Fibroblast of pulmonary artery (primary cell): Measurements from ENCODE around the gene FILIP1L.

ENCODE experiments used
- DNase-seq: peaks from one replicate; pipeline ENCODE4 v3.0.0-alpha.2; 2010; ENCODE audit warnings: low read depth
- H3K4me3 ChIP-seq: replicated peaks from 2 replicates; pipeline ENCODE4 v1.5.1; 2011; ENCODE audit warnings: low read depth, mild to moderate bottlenecking, control low read depth, low read length, moderate library complexity
- TF ChIP-seq, protein P1 (sequence below): IDR thresholded peaks from 2 replicates; pipeline ENCODE4 v1.5.1; 2011; ENCODE audit warnings: mild to moderate bottlenecking, control low read depth, low read length, inconsistent platforms; ENCODE audit errors: missing control alignments

FILIP1L gene

DNA sequence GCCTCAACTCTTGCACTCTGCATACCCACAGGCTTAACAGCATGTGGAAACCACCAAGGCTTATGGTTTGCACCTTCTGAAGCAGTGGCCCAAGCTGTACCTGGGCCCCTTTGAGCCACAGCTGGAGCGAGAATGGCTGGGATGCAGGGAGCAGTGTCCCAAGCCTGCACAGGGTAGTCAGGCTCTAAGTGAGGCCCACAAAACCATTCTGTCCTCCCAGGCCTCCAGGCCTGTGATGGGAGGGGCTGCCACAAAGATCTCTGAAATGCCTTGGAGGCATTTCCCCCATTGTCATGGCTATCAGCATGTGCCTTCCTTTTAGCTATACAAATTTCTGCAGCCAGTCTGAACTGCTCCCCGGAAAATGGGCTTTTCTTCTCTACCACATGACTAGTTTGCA lies 309.1 kb downstream of the FILIP1L start:
- no peak overlapping the region for H3K4me3 ChIP-seq
- DNase-seq = no peak
- TF ChIP-seq, protein P1, sequence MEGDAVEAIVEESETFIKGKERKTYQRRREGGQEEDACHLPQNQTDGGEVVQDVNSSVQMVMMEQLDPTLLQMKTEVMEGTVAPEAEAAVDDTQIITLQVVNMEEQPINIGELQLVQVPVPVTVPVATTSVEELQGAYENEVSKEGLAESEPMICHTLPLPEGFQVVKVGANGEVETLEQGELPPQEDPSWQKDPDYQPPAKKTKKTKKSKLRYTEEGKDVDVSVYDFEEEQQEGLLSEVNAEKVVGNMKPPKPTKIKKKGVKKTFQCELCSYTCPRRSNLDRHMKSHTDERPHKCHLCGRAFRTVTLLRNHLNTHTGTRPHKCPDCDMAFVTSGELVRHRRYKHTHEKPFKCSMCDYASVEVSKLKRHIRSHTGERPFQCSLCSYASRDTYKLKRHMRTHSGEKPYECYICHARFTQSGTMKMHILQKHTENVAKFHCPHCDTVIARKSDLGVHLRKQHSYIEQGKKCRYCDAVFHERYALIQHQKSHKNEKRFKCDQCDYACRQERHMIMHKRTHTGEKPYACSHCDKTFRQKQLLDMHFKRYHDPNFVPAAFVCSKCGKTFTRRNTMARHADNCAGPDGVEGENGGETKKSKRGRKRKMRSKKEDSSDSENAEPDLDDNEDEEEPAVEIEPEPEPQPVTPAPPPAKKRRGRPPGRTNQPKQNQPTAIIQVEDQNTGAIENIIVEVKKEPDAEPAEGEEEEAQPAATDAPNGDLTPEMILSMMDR = no peak

DNA sequence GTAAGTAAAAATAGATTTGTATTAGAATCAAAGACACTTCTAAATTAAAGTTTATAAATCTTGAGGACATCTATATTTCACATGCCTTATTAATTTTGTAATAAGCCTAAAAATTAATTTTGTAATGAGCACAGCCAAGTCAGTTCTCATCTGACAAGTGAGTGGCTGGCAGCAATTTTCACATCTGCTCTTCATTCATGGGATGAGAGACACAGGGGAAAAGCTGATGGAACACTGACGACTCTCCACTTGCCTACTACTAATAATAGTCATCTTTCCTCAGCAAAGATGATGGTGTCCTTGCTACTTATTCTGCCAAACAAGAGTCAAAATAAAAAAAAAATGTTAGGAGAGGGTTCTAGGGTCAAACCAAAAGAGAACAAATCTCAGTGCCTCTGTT lies 311.0 kb downstream of the FILIP1L start:
- TF ChIP-seq, protein P1 = no peak
- DNase-seq = no peak
- H3K4me3 ChIP-seq = no peak overlapping the region

DNA sequence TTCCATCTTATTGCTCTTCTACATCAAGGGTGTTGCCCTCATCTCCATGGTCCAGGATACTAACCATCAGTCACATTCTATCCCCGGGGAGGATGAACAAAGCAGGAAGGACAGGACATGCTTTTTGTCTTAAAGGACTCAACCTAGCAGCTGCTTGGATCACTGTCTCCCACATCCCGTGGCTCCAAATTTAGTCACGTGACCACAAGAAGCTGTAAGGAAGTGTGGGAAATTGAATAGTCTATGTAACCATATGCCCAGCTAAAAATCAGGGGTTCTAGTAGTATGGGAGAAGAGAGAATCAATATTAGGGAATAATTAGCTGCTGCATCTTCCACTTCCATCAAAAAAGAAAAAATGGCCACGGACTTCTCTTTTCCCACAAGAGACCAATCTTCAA lies 314.9 kb downstream of the FILIP1L start:
- TF ChIP-seq, protein P1 = no peak
- no peak for DNase-seq
- no peak overlapping the region for H3K4me3 ChIP-seq

DNA sequence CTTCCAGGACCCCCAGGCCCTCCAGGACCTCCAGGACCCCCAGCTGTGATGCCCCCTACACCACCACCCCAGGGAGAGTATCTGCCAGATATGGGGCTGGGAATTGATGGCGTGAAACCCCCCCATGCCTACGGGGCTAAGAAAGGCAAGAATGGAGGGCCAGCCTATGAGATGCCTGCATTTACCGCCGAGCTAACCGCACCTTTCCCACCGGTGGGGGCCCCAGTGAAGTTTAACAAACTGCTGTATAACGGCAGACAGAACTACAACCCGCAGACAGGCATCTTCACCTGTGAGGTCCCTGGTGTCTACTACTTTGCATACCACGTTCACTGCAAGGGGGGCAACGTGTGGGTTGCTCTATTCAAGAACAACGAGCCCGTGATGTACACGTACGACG lies 318.7 kb downstream of the FILIP1L start:
- no peak for DNase-seq
- no peak overlapping the region for H3K4me3 ChIP-seq
- TF ChIP-seq, protein P1 = no peak

DNA sequence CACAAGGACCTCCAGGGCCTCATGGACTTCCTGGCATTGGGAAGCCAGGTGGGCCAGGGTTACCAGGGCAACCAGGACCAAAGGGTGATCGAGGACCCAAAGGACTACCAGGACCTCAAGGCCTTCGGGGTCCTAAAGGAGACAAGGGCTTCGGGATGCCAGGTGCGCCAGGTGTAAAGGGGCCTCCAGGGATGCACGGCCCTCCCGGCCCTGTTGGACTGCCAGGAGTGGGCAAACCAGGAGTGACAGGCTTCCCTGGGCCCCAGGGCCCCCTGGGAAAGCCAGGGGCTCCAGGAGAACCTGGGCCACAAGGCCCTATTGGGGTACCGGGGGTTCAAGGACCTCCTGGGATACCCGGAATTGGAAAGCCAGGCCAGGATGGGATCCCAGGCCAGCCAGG lies 319.8 kb downstream of the FILIP1L start:
- TF ChIP-seq, protein P1 = no peak
- no peak for DNase-seq
- no peak overlapping the region for H3K4me3 ChIP-seq

DNA sequence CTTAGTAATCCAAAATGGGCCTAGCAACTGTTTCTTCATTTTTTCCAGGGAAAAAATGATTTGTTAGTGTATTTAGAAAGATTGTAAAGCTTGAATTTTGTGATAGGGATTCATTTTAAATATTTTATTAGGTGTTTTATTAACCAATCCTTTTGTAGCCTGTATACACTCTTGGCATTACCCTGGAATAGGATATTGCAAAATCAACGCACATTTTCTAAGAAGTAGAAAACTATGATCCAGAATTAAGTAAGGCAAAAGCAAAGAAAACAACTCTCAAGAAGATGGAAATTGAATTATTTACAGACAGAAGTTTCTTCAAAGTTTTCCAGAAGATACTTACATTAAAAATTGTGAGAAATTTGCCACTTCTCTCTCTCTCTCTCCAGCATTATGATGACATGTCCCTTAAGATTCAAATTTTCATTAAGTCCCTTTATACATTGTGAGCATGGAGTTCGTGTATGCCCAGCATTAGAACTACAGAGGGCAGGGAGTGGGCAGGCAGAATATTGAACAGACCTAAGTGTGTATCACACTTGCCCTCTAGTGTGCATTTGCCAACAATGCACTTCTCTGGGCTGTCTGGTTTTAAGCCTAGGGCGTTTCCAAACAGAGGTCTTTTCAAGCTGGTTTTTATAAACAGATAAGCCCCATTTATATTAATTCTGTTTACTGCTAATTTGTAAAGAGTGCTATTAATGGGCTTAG lies 325.1 kb downstream of the FILIP1L start:
- peak; percentile 80 for DNase-seq
- TF ChIP-seq, protein P1 = peak; percentile 85
- H3K4me3 ChIP-seq = no peak overlapping the region
